ENCODE results near the gene KRT86. TPM values are rescaled to one million over a fixed set of nuclear protein-coding genes. Genes with fewer than 3 reads are reported as not detected.

KRT86 gene
- total RNA-seq, 1 donor from 2014 or later, result not detected

DNA sequence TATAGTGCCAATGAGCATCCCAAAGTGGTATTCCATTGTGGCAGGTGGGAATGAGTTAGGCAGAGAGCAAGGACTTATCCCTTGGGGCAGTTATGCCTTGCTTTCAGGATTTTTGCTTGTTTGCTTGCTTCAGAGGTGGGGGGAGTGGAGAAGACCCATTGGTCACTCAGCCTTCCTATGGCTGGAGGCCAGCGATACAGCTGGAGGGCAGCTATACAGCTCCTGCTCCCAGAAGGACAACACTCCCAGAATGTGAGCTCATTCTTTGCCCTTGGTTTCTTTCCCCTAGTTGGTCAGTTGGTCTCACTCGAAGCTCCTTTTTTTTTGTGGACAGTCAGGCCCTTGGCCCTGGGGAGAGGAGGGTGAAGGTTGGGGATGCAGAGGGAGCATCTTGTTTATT, 32.3 kb downstream of the KRT86 start:
- DNase-seq (ENCODE audit: low spot score, unreplicated experiment), result no peak
- peaks cover 72% of the 10 kb centered on the region for H3K27me3 Mint-ChIP-seq
- peaks cover 5% of the 10 kb centered on the region for H3K4me1 Mint-ChIP-seq (ENCODE audit: low read depth)
- TF ChIP-seq, protein P1, sequence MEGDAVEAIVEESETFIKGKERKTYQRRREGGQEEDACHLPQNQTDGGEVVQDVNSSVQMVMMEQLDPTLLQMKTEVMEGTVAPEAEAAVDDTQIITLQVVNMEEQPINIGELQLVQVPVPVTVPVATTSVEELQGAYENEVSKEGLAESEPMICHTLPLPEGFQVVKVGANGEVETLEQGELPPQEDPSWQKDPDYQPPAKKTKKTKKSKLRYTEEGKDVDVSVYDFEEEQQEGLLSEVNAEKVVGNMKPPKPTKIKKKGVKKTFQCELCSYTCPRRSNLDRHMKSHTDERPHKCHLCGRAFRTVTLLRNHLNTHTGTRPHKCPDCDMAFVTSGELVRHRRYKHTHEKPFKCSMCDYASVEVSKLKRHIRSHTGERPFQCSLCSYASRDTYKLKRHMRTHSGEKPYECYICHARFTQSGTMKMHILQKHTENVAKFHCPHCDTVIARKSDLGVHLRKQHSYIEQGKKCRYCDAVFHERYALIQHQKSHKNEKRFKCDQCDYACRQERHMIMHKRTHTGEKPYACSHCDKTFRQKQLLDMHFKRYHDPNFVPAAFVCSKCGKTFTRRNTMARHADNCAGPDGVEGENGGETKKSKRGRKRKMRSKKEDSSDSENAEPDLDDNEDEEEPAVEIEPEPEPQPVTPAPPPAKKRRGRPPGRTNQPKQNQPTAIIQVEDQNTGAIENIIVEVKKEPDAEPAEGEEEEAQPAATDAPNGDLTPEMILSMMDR (IDR thresholded peaks at IDR 0.05; ENCODE audit: unreplicated experiment), result no peak
- H3K4me3 Mint-ChIP-seq (ENCODE audit: low read depth), result no peak overlapping the region
- no peaks in the 10 kb centered on the region for H3K9me3 Mint-ChIP-seq (ENCODE audit: low read depth)
- no peak overlapping the region for H3K27ac Mint-ChIP-seq
- H3K36me3 Mint-ChIP-seq (ENCODE audit: insufficient read depth), result no peaks in the 10 kb centered on the region

DNA sequence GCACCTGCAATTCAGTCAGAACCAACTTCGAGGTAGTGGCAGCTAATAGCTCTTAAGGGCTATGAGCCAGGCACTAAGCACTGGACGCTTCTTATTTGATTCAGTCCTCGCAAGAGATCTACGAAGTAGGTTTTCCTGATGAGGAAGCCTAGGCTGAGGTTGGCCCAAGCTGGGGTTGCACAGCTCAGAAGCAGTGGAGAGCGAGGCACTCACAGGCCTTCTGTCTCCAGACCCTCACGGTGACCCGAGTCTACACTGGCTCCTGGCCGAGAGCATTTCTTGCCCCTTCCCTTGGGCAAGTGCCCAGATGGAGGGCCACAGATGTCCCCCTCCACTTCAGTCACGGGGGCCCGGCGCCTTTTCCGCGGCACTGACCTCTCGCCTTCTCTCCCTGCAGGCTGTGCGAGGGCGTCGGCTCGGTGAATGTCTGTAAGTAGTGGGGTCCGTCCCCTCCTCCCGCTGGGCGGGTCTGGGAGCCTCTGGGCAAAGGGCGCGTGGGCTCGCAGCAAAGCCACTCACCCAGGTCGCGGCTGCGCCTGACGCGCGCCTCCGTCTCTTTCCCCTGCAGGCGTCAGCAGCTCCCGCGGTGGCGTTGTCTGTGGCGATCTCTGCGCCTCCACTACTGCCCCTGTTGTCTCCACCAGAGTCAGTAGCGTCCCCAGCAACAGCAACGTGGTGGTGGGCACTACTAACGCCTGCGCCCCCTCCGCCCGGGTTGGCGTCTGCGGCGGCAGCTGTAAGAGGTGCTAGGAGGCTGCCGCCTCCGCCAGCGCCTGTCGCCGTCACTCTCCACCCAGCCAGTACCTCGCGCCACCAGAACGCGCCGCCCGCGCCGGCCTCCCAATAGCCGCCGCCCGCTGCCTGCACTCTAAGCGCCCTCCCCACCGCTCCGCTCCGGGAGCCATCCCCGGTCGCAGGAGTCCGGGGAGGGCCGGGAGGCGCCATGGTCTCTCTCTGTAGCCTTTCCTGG, 33.7 kb downstream of the KRT86 start:
- Mint-ChIP-seq H3K36me3 (ENCODE audit: insufficient read depth) (no peaks in the 10 kb centered on the region), H3K27me3 (peaks cover 86% of the 10 kb centered on the region), H3K4me1 (ENCODE audit: low read depth) (peaks cover 5% of the 10 kb centered on the region), H3K4me3 (ENCODE audit: low read depth) (peak overlapping the region; percentile 73), H3K9me3 (ENCODE audit: low read depth) (no peaks in the 10 kb centered on the region), H3K27ac (no peak overlapping the region)
- TF ChIP-seq, protein P1 (IDR thresholded peaks at IDR 0.05; ENCODE audit: unreplicated experiment), result peak; percentile 34
- DNase-seq (ENCODE audit: low spot score, unreplicated experiment), result peak; percentile 39

DNA sequence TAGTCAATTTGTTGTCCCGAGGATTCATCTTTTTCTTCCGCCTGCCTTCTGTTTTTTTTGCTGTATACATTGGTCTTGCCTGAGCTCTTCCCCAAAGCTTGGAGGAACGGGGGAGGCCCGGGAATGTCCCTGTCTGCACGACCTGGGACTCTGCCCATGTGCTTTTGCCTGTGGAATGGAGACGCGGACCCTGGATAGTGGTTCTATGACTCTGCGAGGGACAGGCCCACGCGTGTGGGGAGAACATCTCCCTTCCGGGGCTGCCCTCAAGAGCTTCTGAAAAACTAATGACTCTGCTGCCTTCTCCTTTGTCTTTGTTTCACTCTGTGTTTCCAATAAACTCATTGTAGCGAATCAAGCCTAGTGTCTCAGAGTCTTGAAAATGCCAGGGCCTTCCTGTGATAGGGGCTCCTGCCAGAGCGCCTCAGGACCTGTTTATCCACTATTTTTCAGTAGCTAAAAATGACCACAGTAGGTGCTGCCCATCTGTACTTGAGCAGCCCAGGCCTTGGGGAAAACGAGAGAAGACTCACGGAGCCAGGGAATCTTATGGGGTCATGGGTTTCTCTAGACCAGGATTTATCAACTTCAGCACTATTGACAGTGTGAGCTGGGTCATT, 34.5 kb downstream of the KRT86 start:
- Mint-ChIP-seq H3K27me3 (peaks cover 94% of the 10 kb centered on the region), H3K4me1 (ENCODE audit: low read depth) (peaks cover 5% of the 10 kb centered on the region), H3K4me3 (ENCODE audit: low read depth) (peak overlapping the region; percentile 73), H3K36me3 (ENCODE audit: insufficient read depth) (no peaks in the 10 kb centered on the region), H3K27ac (no peak overlapping the region), H3K9me3 (ENCODE audit: low read depth) (no peaks in the 10 kb centered on the region)
- DNase-seq (ENCODE audit: low spot score, unreplicated experiment), result no peak
- TF ChIP-seq, protein P1 (IDR thresholded peaks at IDR 0.05; ENCODE audit: unreplicated experiment), result no peak

DNA sequence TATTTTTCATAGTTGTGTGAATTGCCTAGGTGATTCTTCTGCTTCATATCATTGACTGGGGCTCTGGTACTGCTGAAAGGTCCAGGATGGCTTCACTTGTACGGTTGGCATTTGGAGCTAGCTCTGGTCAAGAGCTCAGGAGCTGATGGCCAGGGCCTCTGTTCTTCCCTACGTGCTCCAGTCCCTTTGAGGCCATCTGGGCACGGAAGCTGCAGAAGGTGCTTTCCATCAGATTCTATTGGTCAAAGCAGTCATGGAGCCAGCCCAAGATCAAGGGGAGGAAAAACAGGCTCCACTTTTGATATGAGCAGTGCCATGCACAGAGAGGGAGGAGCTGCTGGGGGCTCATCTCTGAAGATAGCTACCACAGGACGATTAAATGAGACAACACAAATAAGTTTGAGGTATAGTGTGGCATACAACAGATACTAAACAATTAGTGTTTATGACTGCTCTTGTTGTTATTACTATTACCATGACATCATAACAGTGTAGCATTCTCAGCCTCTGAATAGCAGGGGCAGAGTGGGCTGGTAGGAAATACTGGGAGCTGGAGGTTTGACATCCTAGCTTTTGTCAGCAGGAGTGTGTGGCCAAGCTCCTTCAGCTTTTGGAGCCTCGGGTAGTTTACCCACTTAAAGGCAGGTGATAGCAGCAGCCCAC, 36.3 kb downstream of the KRT86 start:
- H3K36me3 Mint-ChIP-seq (ENCODE audit: insufficient read depth), result no peaks in the 10 kb centered on the region
- DNase-seq (ENCODE audit: low spot score, unreplicated experiment), result no peak
- TF ChIP-seq, protein P1 (IDR thresholded peaks at IDR 0.05; ENCODE audit: unreplicated experiment), result no peak
- H3K27ac Mint-ChIP-seq, result no peak overlapping the region
- H3K9me3 Mint-ChIP-seq (ENCODE audit: low read depth), result no peaks in the 10 kb centered on the region
- no peak overlapping the region for H3K4me3 Mint-ChIP-seq (ENCODE audit: low read depth)
- peaks cover 5% of the 10 kb centered on the region for H3K4me1 Mint-ChIP-seq (ENCODE audit: low read depth)
- H3K27me3 Mint-ChIP-seq, result peaks cover 92% of the 10 kb centered on the region

DNA sequence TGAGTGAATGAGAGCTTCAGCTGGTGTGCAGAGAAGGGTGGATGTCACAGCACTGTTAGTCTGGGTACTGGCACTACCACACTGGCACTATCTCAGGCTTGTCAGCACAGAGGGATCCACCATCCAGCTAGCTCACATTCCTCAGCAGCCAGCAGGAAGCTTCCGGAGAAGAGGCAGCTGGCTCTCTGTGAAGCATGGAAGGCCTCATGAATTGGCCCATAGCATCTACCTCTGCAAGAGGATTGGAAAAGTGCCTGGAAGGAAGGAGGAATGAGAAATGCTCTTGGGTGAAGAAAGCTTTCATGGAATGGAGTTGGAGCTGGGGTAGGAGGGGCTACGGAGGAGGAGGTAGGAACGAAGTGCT, 36.8 kb downstream of the KRT86 start:
- H3K36me3 Mint-ChIP-seq (ENCODE audit: insufficient read depth), result no peaks in the 10 kb centered on the region
- no peak for DNase-seq (ENCODE audit: low spot score, unreplicated experiment)
- TF ChIP-seq, protein P1 (IDR thresholded peaks at IDR 0.05; ENCODE audit: unreplicated experiment), result no peak
- peaks cover 5% of the 10 kb centered on the region for H3K4me1 Mint-ChIP-seq (ENCODE audit: low read depth)
- no peak overlapping the region for H3K27ac Mint-ChIP-seq
- H3K9me3 Mint-ChIP-seq (ENCODE audit: low read depth), result no peaks in the 10 kb centered on the region
- peaks cover 87% of the 10 kb centered on the region for H3K27me3 Mint-ChIP-seq
- no peak overlapping the region for H3K4me3 Mint-ChIP-seq (ENCODE audit: low read depth)
